KOPT-K1 (cell line): Measurements from ENCODE around the gene GAB2.
A peak's percentile ranks its signal among the peaks of the same experiment; 100 is the strongest.
"Not testable (repeated sequence)": the region's sequence is repeated elsewhere in the genome, so short reads cannot be mapped to it uniquely, and the experiment has no call there.

ENCODE experiments used
- H3K27ac ChIP-seq: fragments of 200-600 bp; sonication (generic); 2 replicates; pipeline ENCODE4 v1.5.1; 2016; ENCODE audit warnings: antibody characterized with exemption, mild to moderate bottlenecking, low read depth, low read length; ENCODE audit not compliant: poor library complexity, severe bottlenecking
- H3K36me3 ChIP-seq: fragments of 200-600 bp; sonication (generic); 2 replicates; pipeline ENCODE4 v1.5.1; 2017; ENCODE audit warnings: antibody characterized with exemption, mild to moderate bottlenecking, low read length, moderate library complexity; ENCODE audit not compliant: insufficient read depth
- H3K9me3 ChIP-seq: fragments of 200-600 bp; sonication (generic); 2 replicates; pipeline ENCODE4 v1.5.1; 2017; ENCODE audit warnings: antibody characterized with exemption, low read length, mild to moderate bottlenecking; ENCODE audit not compliant: insufficient read depth, poor library complexity, severe bottlenecking

GAB2 gene

GRCh38 chr11:78226684-78227680 is 190.6 kb downstream of the GAB2 start:
- H3K27ac ChIP-seq = peak overlapping the region; percentile 16
- H3K36me3 ChIP-seq = peaks cover 99% of the 10 kb centered on the region
- no peaks in the 10 kb centered on the region for H3K9me3 ChIP-seq

GRCh38 chr11:78224906-78225420 is 192.7 kb downstream of the GAB2 start:
- Histone ChIP-seq H3K36me3 (peaks cover 99% of the 10 kb centered on the region), H3K27ac (peak overlapping the region; percentile 0), H3K9me3 (no peaks in the 10 kb centered on the region)

DNA sequence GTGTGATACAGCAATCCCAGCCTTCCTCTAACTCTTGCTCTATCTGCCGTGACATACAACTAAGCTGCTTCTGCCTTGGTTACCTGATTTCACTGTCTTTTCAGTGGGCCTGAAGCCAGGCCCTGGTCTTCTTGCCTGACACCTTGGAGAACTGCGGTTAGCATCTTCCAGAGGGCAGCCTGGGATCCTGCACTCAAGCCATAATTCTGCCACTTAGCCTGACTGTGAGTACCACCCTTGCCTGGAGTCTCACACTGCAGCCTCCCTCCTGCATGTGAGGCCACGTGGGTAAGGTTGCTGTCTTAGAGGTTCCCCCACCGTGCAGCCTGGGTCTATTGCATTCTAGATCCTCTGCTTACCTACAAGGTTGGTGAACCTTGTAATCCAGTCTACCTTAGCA is 193.1 kb downstream of the GAB2 start:
- peaks cover 99% of the 10 kb centered on the region for H3K36me3 ChIP-seq

GRCh38 chr11:78223320-78223954 is 194.2 kb downstream of the GAB2 start:
- peaks cover 99% of the 10 kb centered on the region for H3K36me3 ChIP-seq
- H3K27ac ChIP-seq = peak overlapping the region; percentile 9

More for the DNA sequence above, 193.1 kb downstream of the GAB2 start:
- Histone ChIP-seq H3K27ac (peak overlapping the region; percentile 0), H3K9me3 (no peaks in the 10 kb centered on the region)

GRCh38 chr11:78222726-78223125 is 194.9 kb downstream of the GAB2 start:
- peaks cover 99% of the 10 kb centered on the region for H3K36me3 ChIP-seq
- not testable (repeated sequence) for H3K27ac ChIP-seq, H3K9me3 ChIP-seq

More at GRCh38 chr11:78223320-78223954, 194.2 kb downstream of the GAB2 start:
- no peaks in the 10 kb centered on the region for H3K9me3 ChIP-seq

- H3K27ac ChIP-seq = peak overlapping the region; percentile 17
- H3K36me3 ChIP-seq = peaks cover 99% of the 10 kb centered on the region
- H3K9me3 ChIP-seq = no peaks in the 10 kb centered on the region
These were observed 196.0 kb downstream of the GAB2 start for GRCh38 chr11:78221396-78222315.

- no peaks in the 10 kb centered on the region for H3K9me3 ChIP-seq
- peak overlapping the region; percentile 12 for H3K27ac ChIP-seq
- peaks cover 99% of the 10 kb centered on the region for H3K36me3 ChIP-seq
These were observed 197.1 kb downstream of the GAB2 start for GRCh38 chr11:78220218-78221157.

GRCh38 chr11:78219493-78220217 is 198.0 kb downstream of the GAB2 start:
- Histone ChIP-seq H3K36me3 (peaks cover 99% of the 10 kb centered on the region), H3K9me3 (no peaks in the 10 kb centered on the region), H3K27ac (peak overlapping the region; percentile 12)

GRCh38 chr11:78218707-78219492 is 198.7 kb downstream of the GAB2 start:
- Histone ChIP-seq H3K27ac (peak overlapping the region; percentile 7), H3K36me3 (peaks cover 99% of the 10 kb centered on the region), H3K9me3 (no peaks in the 10 kb centered on the region)

DNA sequence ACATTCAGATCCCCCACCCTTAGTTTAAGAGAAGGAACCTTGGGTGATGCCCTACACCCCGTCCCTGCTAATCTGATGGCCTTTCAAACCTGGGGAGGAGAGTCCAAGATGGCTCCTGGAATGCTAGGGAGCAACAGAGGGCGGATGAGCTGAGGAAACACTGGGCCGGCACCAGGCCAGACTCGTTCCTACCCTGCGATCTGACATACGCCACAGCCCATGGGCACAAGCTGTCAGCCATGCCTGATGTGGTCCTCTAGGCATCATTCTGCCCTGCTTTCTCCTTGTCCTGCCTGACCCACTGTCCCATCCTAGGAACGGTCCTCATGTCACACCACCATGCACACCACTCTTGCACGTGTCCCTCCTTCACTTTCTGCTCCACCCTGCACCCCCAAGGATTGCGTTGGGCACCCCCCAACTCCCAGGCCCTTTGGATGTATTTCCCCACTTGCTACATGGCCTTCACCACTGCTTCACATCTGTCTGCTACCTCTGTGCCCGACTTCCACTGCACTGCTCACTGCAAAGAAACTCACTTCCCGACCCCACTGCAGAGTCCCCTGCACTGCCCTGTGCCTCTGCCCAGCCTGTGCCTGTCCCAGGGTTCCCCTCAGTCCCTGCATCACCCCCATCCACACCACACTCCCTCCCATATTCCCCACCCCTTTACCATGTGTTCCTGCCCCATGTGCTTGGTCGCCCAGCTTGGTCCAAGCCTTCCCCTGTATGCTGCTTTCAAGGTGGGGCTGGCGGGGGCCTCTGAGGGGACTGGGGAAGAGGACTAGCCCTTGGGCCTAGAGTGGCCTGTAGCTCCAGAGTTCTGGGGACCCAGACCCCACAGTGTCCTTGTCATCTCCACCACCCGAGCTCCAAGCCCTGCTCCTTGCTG is 199.7 kb downstream of the GAB2 start:
- H3K36me3 ChIP-seq = peaks cover 99% of the 10 kb centered on the region
- no peaks in the 10 kb centered on the region for H3K9me3 ChIP-seq
- H3K27ac ChIP-seq = peak overlapping the region; percentile 63

GRCh38 chr11:78216571-78217287 is 200.9 kb downstream of the GAB2 start:
- peak overlapping the region; percentile 63 for H3K27ac ChIP-seq
- peaks cover 94% of the 10 kb centered on the region for H3K36me3 ChIP-seq
- no peaks in the 10 kb centered on the region for H3K9me3 ChIP-seq
